Stimulated activated naive CD8-positive, alpha-beta T cell treated with anti-CD3 and anti-CD28 coated beads, Interleukin-15, Interleukin-2, amounts not matched to agents 100 ng/mL and 50 ng/mL, for 24 hours (primary cell): Measurements from ENCODE around the gene FTO.

ENCODE experiments used
- H3K27ac Mint-ChIP-seq: one replicate; pipeline ENCODE4 v1.8.0; 2021; ENCODE audit warnings: mild to moderate bottlenecking, mixed read lengths
- H3K27me3 Mint-ChIP-seq: one replicate; pipeline ENCODE4 v1.8.0; 2021; ENCODE audit warnings: mixed read lengths
- H3K36me3 Mint-ChIP-seq: one replicate; pipeline ENCODE4 v1.8.0; 2021; ENCODE audit warnings: low read depth, mixed read lengths
- H3K4me1 Mint-ChIP-seq: one replicate; pipeline ENCODE4 v1.8.0; 2021; ENCODE audit warnings: low read depth, mixed read lengths
- H3K4me3 Mint-ChIP-seq: one replicate; pipeline ENCODE4 v1.8.0; 2021; ENCODE audit warnings: mild to moderate bottlenecking, mixed read lengths
- H3K9me3 Mint-ChIP-seq: one replicate; pipeline ENCODE4 v1.8.0; 2021; ENCODE audit warnings: mixed read lengths

FTO gene

GRCh38 chr16:53756275-53756996, 52.5 kb downstream of the FTO start:
- no peak overlapping the region for H3K27ac Mint-ChIP-seq
- H3K4me3 Mint-ChIP-seq, result no peak overlapping the region
- peaks cover 3% of the 10 kb centered on the region for H3K36me3 Mint-ChIP-seq
- no peaks in the 10 kb centered on the region for H3K27me3 Mint-ChIP-seq
- peaks cover 3% of the 10 kb centered on the region for H3K9me3 Mint-ChIP-seq
- H3K4me1 Mint-ChIP-seq, result no peaks in the 10 kb centered on the region

- Mint-ChIP-seq H3K9me3 (peaks cover 3% of the 10 kb centered on the region), H3K27ac (no peak overlapping the region), H3K27me3 (no peaks in the 10 kb centered on the region), H3K4me3 (no peak overlapping the region), H3K36me3 (peaks cover 3% of the 10 kb centered on the region), H3K4me1 (peaks cover 4% of the 10 kb centered on the region)
Measured at GRCh38 chr16:53757971-53758609, 54.1 kb downstream of the FTO start.

GRCh38 chr16:53761962-53762703, 58.2 kb downstream of the FTO start:
- Mint-ChIP-seq H3K9me3 (peaks cover 3% of the 10 kb centered on the region), H3K36me3 (peaks cover 3% of the 10 kb centered on the region), H3K27me3 (no peaks in the 10 kb centered on the region), H3K4me3 (no peak overlapping the region), H3K4me1 (peaks cover 26% of the 10 kb centered on the region), H3K27ac (no peak overlapping the region)

- no peaks in the 10 kb centered on the region for H3K9me3 Mint-ChIP-seq
- no peak overlapping the region for H3K4me3 Mint-ChIP-seq
- peaks cover 46% of the 10 kb centered on the region for H3K4me1 Mint-ChIP-seq
- no peak overlapping the region for H3K27ac Mint-ChIP-seq
- H3K27me3 Mint-ChIP-seq, result no peaks in the 10 kb centered on the region
- no peaks in the 10 kb centered on the region for H3K36me3 Mint-ChIP-seq
Measured at GRCh38 chr16:53766304-53767016, 62.5 kb downstream of the FTO start.

- no peaks in the 10 kb centered on the region for H3K36me3 Mint-ChIP-seq
- H3K27me3 Mint-ChIP-seq, result no peaks in the 10 kb centered on the region
- peaks cover 41% of the 10 kb centered on the region for H3K4me1 Mint-ChIP-seq
- no peak overlapping the region for H3K4me3 Mint-ChIP-seq
- H3K9me3 Mint-ChIP-seq, result no peaks in the 10 kb centered on the region
- no peak overlapping the region for H3K27ac Mint-ChIP-seq
Measured at GRCh38 chr16:53768167-53768566, 64.2 kb downstream of the FTO start.

- H3K36me3 Mint-ChIP-seq, result no peaks in the 10 kb centered on the region
- H3K27ac Mint-ChIP-seq, result no peak overlapping the region
- no peaks in the 10 kb centered on the region for H3K9me3 Mint-ChIP-seq
- H3K4me3 Mint-ChIP-seq, result no peak overlapping the region
- no peaks in the 10 kb centered on the region for H3K27me3 Mint-ChIP-seq
- peaks cover 38% of the 10 kb centered on the region for H3K4me1 Mint-ChIP-seq
Measured at GRCh38 chr16:53768593-53768992, 64.6 kb downstream of the FTO start.

GRCh38 chr16:53769185-53769584, 65.2 kb downstream of the FTO start:
- Mint-ChIP-seq H3K27me3 (no peaks in the 10 kb centered on the region), H3K27ac (no peak overlapping the region), H3K36me3 (no peaks in the 10 kb centered on the region), H3K4me3 (no peak overlapping the region), H3K9me3 (no peaks in the 10 kb centered on the region), H3K4me1 (peaks cover 32% of the 10 kb centered on the region)

GRCh38 chr16:53769787-53770186, 65.8 kb downstream of the FTO start:
- Mint-ChIP-seq H3K4me1 (peaks cover 31% of the 10 kb centered on the region), H3K9me3 (no peaks in the 10 kb centered on the region), H3K36me3 (no peaks in the 10 kb centered on the region), H3K4me3 (no peak overlapping the region), H3K27ac (no peak overlapping the region), H3K27me3 (no peaks in the 10 kb centered on the region)

- Mint-ChIP-seq H3K4me1 (peaks cover 30% of the 10 kb centered on the region), H3K36me3 (no peaks in the 10 kb centered on the region), H3K27ac (no peak overlapping the region), H3K9me3 (no peaks in the 10 kb centered on the region), H3K4me3 (no peak overlapping the region), H3K27me3 (no peaks in the 10 kb centered on the region)
Measured at GRCh38 chr16:53770641-53771040, 66.7 kb downstream of the FTO start.

- Mint-ChIP-seq H3K9me3 (no peaks in the 10 kb centered on the region), H3K27me3 (no peaks in the 10 kb centered on the region), H3K27ac (no peak overlapping the region)
Measured at GRCh38 chr16:53771655-53772497, 67.9 kb downstream of the FTO start.

GRCh38 chr16:53773150-53773846, 69.3 kb downstream of the FTO start:
- H3K27me3 Mint-ChIP-seq, result no peaks in the 10 kb centered on the region
- H3K4me1 Mint-ChIP-seq, result peaks cover 14% of the 10 kb centered on the region
- no peaks in the 10 kb centered on the region for H3K36me3 Mint-ChIP-seq
- no peaks in the 10 kb centered on the region for H3K9me3 Mint-ChIP-seq
- no peak overlapping the region for H3K4me3 Mint-ChIP-seq
- no peak overlapping the region for H3K27ac Mint-ChIP-seq

More at GRCh38 chr16:53771655-53772497, 67.9 kb downstream of the FTO start:
- peaks cover 20% of the 10 kb centered on the region for H3K4me1 Mint-ChIP-seq
- H3K4me3 Mint-ChIP-seq, result no peak overlapping the region
- no peaks in the 10 kb centered on the region for H3K36me3 Mint-ChIP-seq

GRCh38 chr16:53773881-53774280, 69.9 kb downstream of the FTO start:
- Mint-ChIP-seq H3K9me3 (no peaks in the 10 kb centered on the region), H3K4me1 (peaks cover 8% of the 10 kb centered on the region), H3K27ac (no peak overlapping the region), H3K4me3 (no peak overlapping the region), H3K27me3 (no peaks in the 10 kb centered on the region), H3K36me3 (no peaks in the 10 kb centered on the region)

GRCh38 chr16:53775106-53775820, 71.3 kb downstream of the FTO start:
- Mint-ChIP-seq H3K9me3 (no peaks in the 10 kb centered on the region), H3K4me1 (peaks cover 3% of the 10 kb centered on the region), H3K36me3 (no peaks in the 10 kb centered on the region), H3K27ac (no peak overlapping the region), H3K27me3 (no peaks in the 10 kb centered on the region), H3K4me3 (no peak overlapping the region)
